PC-3 (cell line): ENCODE results near the gene AFF3.
"Not testable (repeated sequence)": the region's sequence is repeated elsewhere in the genome, so short reads cannot be mapped to it uniquely, and the experiment has no call there.

ENCODE experiments used
- CTCF ChIP-seq: fragments of 300-600 bp; sonication (generic); conservative IDR thresholded peaks from 2 replicates; pipeline ENCODE4 v1.5.1; 2017; ENCODE audit warnings: antibody characterized with exemption, low read depth, mild to moderate bottlenecking, low read length
- EZH2 ChIP-seq: fragments of 300-600 bp; sonication (generic); IDR thresholded peaks from one replicate; pipeline ENCODE4 v1.6.1; 2017; ENCODE audit warnings: antibody characterized with exemption, mild to moderate bottlenecking, low read length; ENCODE audit not compliant: unreplicated experiment
- EZH2phosphoT487 ChIP-seq: fragments of 300-600 bp; sonication (generic); IDR thresholded peaks from 2 replicates; pipeline ENCODE4 v1.6.1; 2018; ENCODE audit warnings: mild to moderate bottlenecking, antibody characterized with exemption, low read length, borderline replicate concordance

- TF ChIP-seq EZH2, CTCF, EZH2phosphoT487: not testable (repeated sequence)
Observed at GRCh38 chr2:100103527-100104252, 38.7 kb downstream of the AFF3 start.
